HFFc6 (cell line): ENCODE measurements around the gene ACSL6. TPM values are rescaled to one million over a fixed set of nuclear protein-coding genes. Genes with fewer than 3 reads are reported as not detected.

Experiments used
- DNase-seq: peaks from one replicate; pipeline ENCODE4 v3.0.0-alpha.2; 2018
- H3K27ac Mint-ChIP-seq: 2 replicates; pipeline ENCODE4 v1.8.0; 2020; ENCODE audit warnings: mild to moderate bottlenecking, mixed read lengths
- H3K27me3 Mint-ChIP-seq: 2 replicates; pipeline ENCODE4 v1.8.0; 2021; ENCODE audit warnings: mild to moderate bottlenecking, moderate library complexity, mixed read lengths; ENCODE audit not compliant: insufficient read depth
- H3K36me3 Mint-ChIP-seq: 2 replicates; pipeline ENCODE4 v1.8.0; 2021; ENCODE audit warnings: low read depth, mixed read lengths
- H3K4me1 Mint-ChIP-seq: 2 replicates; pipeline ENCODE4 v1.8.0; 2020; ENCODE audit warnings: low read depth, mixed read lengths
- H3K4me3 Mint-ChIP-seq: 2 replicates; pipeline ENCODE4 v1.8.0; 2020; ENCODE audit warnings: mild to moderate bottlenecking, moderate library complexity, mixed read lengths
- H3K9me3 Mint-ChIP-seq: 2 replicates; pipeline ENCODE4 v1.8.0; 2020; ENCODE audit warnings: mild to moderate bottlenecking, mixed read lengths
- CTCF ChIP-seq: fragments of 200-600 bp; sonication (generic); IDR thresholded peaks from 2 replicates; pipeline ENCODE4 v1.5.0; 2021; ENCODE audit warnings: antibody characterized with exemption, mild to moderate bottlenecking
- total RNA-seq, 6 experiments: library from RNA; stranded (reverse); fragmentation: NEBNext Ultra II Directional; extraction: Animal tissue kit (Norgen Biotek cat#: 25700); gene quantifications; 2 replicates in 1 of 6; 3 replicates in 5 of 6; pipeline ENCODE4 v1.2.3, GENCODE V29; 2021

Gene ACSL6
- total RNA-seq, 6 experiments from 2014 or later = not detected

GRCh38 chr5:131957721-131958441 is 53.6 kb downstream of the ACSL6 start:
- no peak for DNase-seq
- no peak overlapping the region for H3K4me3 Mint-ChIP-seq
- TF ChIP-seq CTCF = no peak

GRCh38 chr5:131953969-131954368 is 57.5 kb downstream of the ACSL6 start:
- Mint-ChIP-seq H3K27ac (no peak overlapping the region), H3K9me3 (no peaks in the 10 kb centered on the region), H3K4me1 (no peaks in the 10 kb centered on the region), H3K4me3 (no peak overlapping the region), H3K27me3 (no peaks in the 10 kb centered on the region; the same call in none of the 2 replicates), H3K36me3 (no peaks in the 10 kb centered on the region)
- no peak for DNase-seq
- no peak for TF ChIP-seq CTCF

More at GRCh38 chr5:131957721-131958441, 53.6 kb downstream of the ACSL6 start:
- H3K4me1 Mint-ChIP-seq = no peaks in the 10 kb centered on the region
- H3K27me3 Mint-ChIP-seq = no peaks in the 10 kb centered on the region; the same call in none of the 2 replicates
- H3K27ac Mint-ChIP-seq = no peak overlapping the region
- H3K36me3 Mint-ChIP-seq = no peaks in the 10 kb centered on the region
- no peaks in the 10 kb centered on the region for H3K9me3 Mint-ChIP-seq

GRCh38 chr5:131952301-131952857 is 59.1 kb downstream of the ACSL6 start:
- no peaks in the 10 kb centered on the region for H3K4me1 Mint-ChIP-seq
- H3K36me3 Mint-ChIP-seq = no peaks in the 10 kb centered on the region
- no peaks in the 10 kb centered on the region for H3K9me3 Mint-ChIP-seq
- no peak for TF ChIP-seq CTCF
- H3K4me3 Mint-ChIP-seq = no peak overlapping the region
- H3K27me3 Mint-ChIP-seq = no peaks in the 10 kb centered on the region; the same call in none of the 2 replicates
- no peak overlapping the region for H3K27ac Mint-ChIP-seq
- no peak for DNase-seq

GRCh38 chr5:131950706-131951105 is 60.8 kb downstream of the ACSL6 start:
- H3K27me3 Mint-ChIP-seq = peaks cover 5% of the 10 kb centered on the region
- H3K27ac Mint-ChIP-seq = no peak overlapping the region

GRCh38 chr5:131947445-131947844 is 64.0 kb downstream of the ACSL6 start:
- H3K4me3 Mint-ChIP-seq = no peak overlapping the region
- no peaks in the 10 kb centered on the region for H3K4me1 Mint-ChIP-seq
- DNase-seq = no peak
- no peaks in the 10 kb centered on the region for H3K9me3 Mint-ChIP-seq
- H3K36me3 Mint-ChIP-seq = no peaks in the 10 kb centered on the region
- no peak for TF ChIP-seq CTCF
- H3K27ac Mint-ChIP-seq = no peak overlapping the region
- H3K27me3 Mint-ChIP-seq = peaks cover 6% of the 10 kb centered on the region

More at GRCh38 chr5:131950706-131951105, 60.8 kb downstream of the ACSL6 start:
- Mint-ChIP-seq H3K36me3 (no peaks in the 10 kb centered on the region), H3K4me1 (no peaks in the 10 kb centered on the region), H3K9me3 (no peaks in the 10 kb centered on the region), H3K4me3 (no peak overlapping the region)
- DNase-seq = no peak
- no peak for TF ChIP-seq CTCF
